ENCODE measurements around the gene PPP1CA. TPM values are rescaled to one million over a fixed set of nuclear protein-coding genes. Genes with fewer than 3 reads are reported as not detected.
A peak's percentile ranks its signal among the peaks of the same experiment; 100 is the strongest.

Gene PPP1CA
- total RNA-seq: 100 to 1,000 TPM; 146 to 202 (median 185) TPM

GRCh38 chr11:67401495-67402191, at the start of gene PPP1CA:
PPP1CA (minus strand) TSS chr11:67401858; CDS start chr11:67401782, 76 bp downstream.
- Histone ChIP-seq H3K36me3 (peaks cover 18 to 41% (median 27%) of the 10 kb centered on the region in 3 donors), H3K4me3 (peak within 1 kb of the TSS; percentile 67 to 98 (median 84)), H3K27me3 (peaks cover 0 to 22% (median 0%) of the 10 kb centered on the region in 4 donors), H3K27ac (peak within 1 kb of the TSS; percentile 90 to 98 (median 96)), H3K4me1 (peaks cover 20 to 79% (median 35%) of the 10 kb centered on the region in 3 donors), H3K9me3 (no peaks in the 10 kb centered on the region)
- peak; percentile 62 for DNase-seq
- TF ChIP-seq CTCF (IDR thresholded peaks at IDR 0.05): peak in 5 of 6 experiments; percentile 11 to 44 (median 33)
- TF ChIP-seq POLR2A (IDR thresholded peaks at IDR 0.05): peak in 2 of 4 donors; percentile 48 to 76
- intact Hi-C loops (cut with DNase I): loop anchor here (5.0 kb wide), 1 partner anchor 101 kb away; no protein-coding TSS in a partner anchor
- 0% methylated on average over 1 of the region's 73 CpGs; no CpG with 5 or more reads in 1 of the 2 donors for WGBS, 2 donors

GRCh38 chr11:67450796-67451657, 49.4 kb upstream of the PPP1CA start:
- no peak for DNase-seq

DNA sequence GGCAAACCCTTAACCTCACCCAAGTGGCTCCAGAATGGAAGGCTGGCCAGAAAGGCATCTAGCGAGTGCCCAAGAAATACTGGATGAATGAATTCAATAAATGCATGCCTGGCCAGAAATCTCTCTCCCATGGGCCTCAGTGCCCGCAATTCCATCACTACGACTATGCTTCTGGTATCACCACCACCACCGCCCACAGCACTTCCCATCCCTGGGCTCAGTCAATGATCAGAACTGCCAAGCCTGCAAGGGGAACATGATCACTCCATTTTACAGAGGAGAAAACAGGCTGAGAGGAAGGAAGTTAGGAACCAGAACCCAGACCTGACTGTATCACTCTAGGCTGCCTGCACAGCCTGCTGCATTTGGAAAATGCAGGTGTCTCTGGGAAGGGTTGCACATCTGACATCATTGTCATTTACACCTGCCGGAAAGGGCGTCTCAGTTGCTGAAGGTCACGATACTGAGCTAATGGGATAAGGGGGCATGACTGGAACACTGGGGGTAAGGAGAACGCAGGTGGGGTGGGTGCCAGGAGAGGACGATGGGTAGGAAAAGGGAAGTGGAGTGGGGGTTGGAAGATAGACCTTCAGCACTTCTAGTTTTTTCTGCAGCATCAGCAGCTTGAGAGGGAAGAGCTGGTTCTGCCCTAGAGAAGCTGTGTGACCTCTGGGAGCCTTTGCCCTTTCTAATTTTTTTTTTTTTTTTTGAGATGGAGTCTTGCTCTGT, 47.6 kb upstream of the PPP1CA start:
- intact Hi-C loops (cut with DNase I): no loop called here
- Histone ChIP-seq H3K27me3 (no peaks in the 10 kb centered on the region), H3K36me3 (no peaks in the 10 kb centered on the region), H3K9me3 (no peaks in the 10 kb centered on the region), H3K4me1 (peaks cover under 1 to 30% (median 7%) of the 10 kb centered on the region in 3 donors), H3K27ac (no peak overlapping the region), H3K4me3 (no peak overlapping the region)
- TF ChIP-seq POLR2A (IDR thresholded peaks at IDR 0.05) (no peak), CTCF (IDR thresholded peaks at IDR 0.05) (no peak)
- WGBS, 2 donors: 54 to 62% methylated on average over 7 to 9 of the region's 9 CpGs
- no peak for DNase-seq

More at GRCh38 chr11:67450796-67451657, 49.4 kb upstream of the PPP1CA start:
- Histone ChIP-seq H3K9me3 (no peaks in the 10 kb centered on the region), H3K36me3 (no peaks in the 10 kb centered on the region), H3K27me3 (no peaks in the 10 kb centered on the region), H3K4me3 (no peak overlapping the region), H3K27ac (no peak overlapping the region), H3K4me1 (peaks cover 0 to 17% (median 0%) of the 10 kb centered on the region in 3 donors)
- no peak for TF ChIP-seq POLR2A (IDR thresholded peaks at IDR 0.05)
- TF ChIP-seq CTCF (IDR thresholded peaks at IDR 0.05): no peak
- intact Hi-C loops (cut with DNase I): no loop called here
- WGBS, 2 donors: 87 to 98% methylated on average over 7 to 12 of the region's 25 CpGs

GRCh38 chr11:67448220-67448609, 46.6 kb upstream of the PPP1CA start:
- H3K27me3 ChIP-seq: no peaks in the 10 kb centered on the region
- no peaks in the 10 kb centered on the region for H3K9me3 ChIP-seq
- no peaks in the 10 kb centered on the region for H3K36me3 ChIP-seq
- no peak overlapping the region for H3K4me3 ChIP-seq
- intact Hi-C loops (cut with DNase I): no loop called here
- no peak for DNase-seq
- 92 to 100% methylated on average over 1 to 2 of the region's 7 CpGs for WGBS, 2 donors
- TF ChIP-seq CTCF (IDR thresholded peaks at IDR 0.05) (no peak), POLR2A (IDR thresholded peaks at IDR 0.05) (no peak)
- no peak overlapping the region for H3K27ac ChIP-seq
- peaks cover 5 to 37% (median 10%) of the 10 kb centered on the region in 3 donors for H3K4me1 ChIP-seq
